KMS-11 (cell line): ENCODE measurements around the gene SOX30.
"Not testable (repeated sequence)": the region's sequence is repeated elsewhere in the genome, so short reads cannot be mapped to it uniquely, and the experiment has no call there.

Experiments
- H2AFZ ChIP-seq: fragments of 200-600 bp; sonication (generic); 2 replicates; pipeline ENCODE4 v1.6.1; 2016; ENCODE audit warnings: antibody characterized with exemption, mixed run types, low read depth
- H3K27ac ChIP-seq: fragments of 200-600 bp; sonication (generic); 2 replicates; pipeline ENCODE4 v1.6.1; 2016; ENCODE audit warnings: mild to moderate bottlenecking, mixed run types
- H3K27me3 ChIP-seq: fragments of 200-600 bp; sonication (generic); 2 replicates; pipeline ENCODE4 v1.6.1; 2017; ENCODE audit warnings: mild to moderate bottlenecking, low read depth, mixed run types, moderate library complexity; ENCODE audit not compliant: insufficient read depth
- H3K36me3 ChIP-seq: fragments of 200-600 bp; sonication (generic); 2 replicates; pipeline ENCODE4 v1.6.1; 2017; ENCODE audit warnings: mild to moderate bottlenecking, mixed run types; ENCODE audit not compliant: insufficient read depth
- H3K4me1 ChIP-seq: fragments of 200-600 bp; sonication (generic); 2 replicates; pipeline ENCODE4 v1.6.1; 2016; ENCODE audit warnings: mild to moderate bottlenecking, low read depth, mixed run types; ENCODE audit not compliant: poor library complexity, severe bottlenecking
- H3K4me2 ChIP-seq: fragments of 200-600 bp; sonication (generic); 2 replicates; pipeline ENCODE4 v1.7.0; 2016; ENCODE audit warnings: mild to moderate bottlenecking, mixed run types
- H3K4me3 ChIP-seq: fragments of 200-600 bp; sonication (generic); IDR thresholded peaks from 2 replicates; pipeline ENCODE4 v1.6.1; 2017; ENCODE audit warnings: low read depth, low read length, mixed read lengths; ENCODE audit not compliant: insufficient read depth
- H3K79me2 ChIP-seq: fragments of 200-600 bp; sonication (generic); 2 replicates; pipeline ENCODE4 v1.6.1; 2016; ENCODE audit warnings: low read depth, mixed run types; ENCODE audit not compliant: insufficient read depth
- H3K9ac ChIP-seq: fragments of 200-600 bp; sonication (generic); 2 replicates; pipeline ENCODE4 v1.6.1; 2016; ENCODE audit warnings: mild to moderate bottlenecking, mixed run types
- H4K20me1 ChIP-seq: fragments of 200-600 bp; sonication (generic); 2 replicates; pipeline ENCODE4 v1.6.1; 2016; ENCODE audit warnings: mild to moderate bottlenecking, mixed run types; ENCODE audit not compliant: insufficient read depth
- CTCF ChIP-seq: fragments of 200-600 bp; sonication (generic); conservative IDR thresholded peaks from 2 replicates; pipeline ENCODE4 v1.6.1; 2017; ENCODE audit warnings: low read depth, mild to moderate bottlenecking, antibody characterized with exemption, low read length, moderate library complexity, mixed read lengths

SOX30 gene

GRCh38 chr5:157652377-157652692 is at the start of gene SOX30:
TSS of gene SOX30 (minus strand) at chr5:157652438. CDS start at chr5:157652078, 360 bp downstream.
- Histone ChIP-seq H3K27me3 (no peaks in the 10 kb centered on the region), H3K79me2 (no peaks in the 10 kb centered on the region), H2AFZ (no peak within 1 kb of the TSS), H3K36me3 (no peaks in the 10 kb centered on the region), H3K9ac (no peak within 1 kb of the TSS), H3K4me3 (no peak within 1 kb of the TSS), H3K4me2 (no peak within 1 kb of the TSS), H4K20me1 (no peaks in the 10 kb centered on the region), H3K27ac (no peak within 1 kb of the TSS), H3K4me1 (no peaks in the 10 kb centered on the region)
- TF ChIP-seq CTCF = no peak

GRCh38 chr5:157698674-157699073 is 46.4 kb upstream of the SOX30 start:
- not testable (repeated sequence) for H3K9ac ChIP-seq, H3K4me3 ChIP-seq, H4K20me1 ChIP-seq, H2AFZ ChIP-seq, H3K27ac ChIP-seq, H3K4me1 ChIP-seq, H3K4me2 ChIP-seq, H3K27me3 ChIP-seq, H3K79me2 ChIP-seq, H3K36me3 ChIP-seq

GRCh38 chr5:157696154-157696553 is 43.9 kb upstream of the SOX30 start:
- not testable (repeated sequence) for H3K4me2 ChIP-seq, H3K27me3 ChIP-seq, H3K27ac ChIP-seq, H3K9ac ChIP-seq, H2AFZ ChIP-seq, H3K36me3 ChIP-seq, H3K79me2 ChIP-seq, H3K4me3 ChIP-seq, H4K20me1 ChIP-seq, H3K4me1 ChIP-seq

GRCh38 chr5:157693816-157694215 is 41.6 kb upstream of the SOX30 start:
- H3K27ac ChIP-seq, H3K9ac ChIP-seq, H3K36me3 ChIP-seq, H2AFZ ChIP-seq, H3K79me2 ChIP-seq, H3K4me3 ChIP-seq, H3K4me1 ChIP-seq, H3K27me3 ChIP-seq, H3K4me2 ChIP-seq, H4K20me1 ChIP-seq: not testable (repeated sequence)

DNA sequence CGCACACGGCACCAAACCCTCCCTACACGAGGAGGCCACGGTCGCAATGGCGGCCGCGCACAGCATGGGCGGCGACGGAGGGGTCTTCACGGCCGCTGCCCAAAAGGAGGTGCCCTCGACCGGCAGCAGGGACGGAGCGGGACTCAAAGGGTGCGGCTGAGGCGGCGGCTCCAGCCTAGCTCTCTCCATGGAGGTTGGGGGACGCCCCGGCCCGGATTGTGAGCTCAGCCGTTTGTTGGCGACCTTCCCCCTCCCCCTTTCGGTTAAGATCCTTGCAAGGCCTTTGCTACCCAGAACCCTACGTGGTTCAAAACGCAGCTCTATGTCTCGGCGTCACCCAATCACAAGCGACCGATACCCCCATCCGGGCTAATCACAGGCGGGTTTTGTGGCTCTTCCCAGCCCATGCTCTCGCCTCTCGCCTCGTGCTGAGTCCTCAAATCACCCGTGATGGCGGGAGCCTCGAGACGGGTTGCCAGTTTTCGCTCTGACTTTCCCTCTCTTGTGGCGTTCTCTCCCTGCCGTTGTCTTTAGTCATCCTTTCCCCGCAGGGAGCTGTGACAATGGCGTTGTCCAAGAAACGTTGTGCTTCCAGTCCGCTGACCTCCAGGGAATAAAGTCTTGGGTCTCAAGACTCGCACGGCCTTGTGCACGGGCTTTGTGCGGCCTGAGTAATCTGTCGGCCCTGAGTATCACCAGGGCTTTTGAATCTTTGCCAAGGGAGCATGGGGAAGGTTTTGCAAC is 38.6 kb upstream of the SOX30 start:
- Histone ChIP-seq H3K79me2 (no peaks in the 10 kb centered on the region), H3K9ac (no peak overlapping the region), H3K36me3 (no peaks in the 10 kb centered on the region), H3K4me2 (no peak overlapping the region), H3K27me3 (no peaks in the 10 kb centered on the region), H3K4me3 (no peak overlapping the region), H3K4me1 (no peaks in the 10 kb centered on the region), H4K20me1 (no peaks in the 10 kb centered on the region), H2AFZ (no peak overlapping the region), H3K27ac (no peak overlapping the region)
- no peak for TF ChIP-seq CTCF

DNA sequence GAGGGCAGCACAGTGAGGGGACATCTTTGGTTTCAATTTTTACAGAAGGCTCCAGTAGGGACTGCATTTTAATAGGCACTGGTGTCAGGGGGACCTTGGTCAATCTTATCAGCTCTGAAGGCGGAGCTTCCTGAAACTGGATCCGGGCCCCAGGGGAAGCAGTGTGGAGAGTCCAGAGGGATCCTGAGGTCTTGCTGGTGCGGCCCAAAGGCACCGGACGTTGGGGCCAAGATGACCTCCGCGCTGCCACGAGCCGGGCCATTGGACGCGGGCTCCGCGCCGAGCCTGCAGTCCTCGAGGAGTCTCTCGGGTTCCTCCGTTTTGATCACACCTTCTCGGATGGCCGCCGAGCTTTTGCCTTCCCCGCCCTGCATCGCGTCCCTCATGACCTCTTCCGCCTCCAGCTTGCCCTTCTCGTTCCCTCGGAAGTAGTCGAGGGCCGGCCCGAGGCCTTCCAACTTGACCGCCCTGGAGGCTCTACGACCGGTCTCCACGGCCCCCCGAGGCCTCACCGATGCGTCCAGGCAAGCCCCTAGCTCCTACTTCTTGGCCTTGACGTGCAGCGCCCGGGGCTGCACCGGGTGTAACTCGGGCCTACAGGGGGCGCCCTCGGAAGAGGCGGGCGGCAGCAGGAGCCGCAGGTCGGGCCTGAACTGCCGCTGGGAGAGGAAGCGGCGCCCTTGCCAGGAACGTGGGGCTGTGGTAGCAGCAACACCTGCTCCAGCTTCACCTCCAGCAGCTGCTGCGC is 37.9 kb upstream of the SOX30 start:
- no peak overlapping the region for H2AFZ ChIP-seq
- no peaks in the 10 kb centered on the region for H3K79me2 ChIP-seq
- H3K4me2 ChIP-seq = no peak overlapping the region
- H3K36me3 ChIP-seq = no peaks in the 10 kb centered on the region
- H3K27me3 ChIP-seq = no peaks in the 10 kb centered on the region
- H4K20me1 ChIP-seq = no peaks in the 10 kb centered on the region
- no peak overlapping the region for H3K9ac ChIP-seq
- no peak overlapping the region for H3K4me3 ChIP-seq
- no peak overlapping the region for H3K27ac ChIP-seq
- TF ChIP-seq CTCF = no peak
- no peaks in the 10 kb centered on the region for H3K4me1 ChIP-seq
